Endothelial cell of umbilical vein (primary cell): ENCODE results near the gene CHST11. TPM values are rescaled to one million over a fixed set of nuclear protein-coding genes. Genes with fewer than 3 reads are reported as not detected.

Experiments used
- BruUV-seq: library from RNA; stranded (reverse); fragments of 400-500 nt; replicated peaks from 2 replicates; lab custom pipeline; 2021; lab: Mats Ljungman, UMichigan
- CTCF ChIA-PET: fragments of 300-600, 350-600 bp; sonication (Branson Sonifier 250); formaldehyde crosslinking; loops from one replicate; lab custom pipeline; 2021; ENCODE audit warnings: antibody characterized with exemption, inconsistent platforms; lab: Charles Lee
- POLR2A ChIA-PET: fragments of 300-600, 350-600 bp; sonication (Branson Sonifier 250); formaldehyde crosslinking; loops from one replicate; lab custom pipeline; 2021; ENCODE audit warnings: antibody characterized with exemption, inconsistent platforms; lab: Charles Lee
- DNase-seq: peaks from one replicate; pipeline ENCODE4 v3.0.0-alpha.2; 2011; ENCODE audit warnings: low read depth, low spot score
- FAIRE-seq: peaks from 2 replicates; lab custom pipeline; 2011; peaks lifted over from hg19 to GRCh38; lab: Jason Lieb, UNC
- H2AFZ ChIP-seq: 2 replicates; pipeline ENCODE4 v1.6.0; 2012; ENCODE audit warnings: low read depth, low read length, control low read depth, inconsistent platforms
- H3K27ac ChIP-seq: 2 replicates; pipeline ENCODE4 v1.5.1; 2011; ENCODE audit warnings: low read depth, mild to moderate bottlenecking, control low read depth, low read length, moderate library complexity; ENCODE audit not compliant: insufficient read depth
- H3K27me3 ChIP-seq, 2 experiments: 2 replicates each; pipeline versions ENCODE4 v1.6.0 to v1.6.1; 2011; ENCODE audit warnings: low read length in 2 of 2, mixed read lengths in 1 of 2; ENCODE audit not compliant: control insufficient read depth in 2 of 2, insufficient read depth in 2 of 2
- H3K36me3 ChIP-seq, 2 experiments: 2 replicates in 1 of 2; 3 replicates in 1 of 2; pipeline ENCODE4 v1.5.1; 2011; ENCODE audit warnings: low read length in 2 of 2, mild to moderate bottlenecking in 1 of 2, moderate library complexity in 1 of 2; ENCODE audit not compliant: control insufficient read depth in 2 of 2, insufficient read depth in 2 of 2; ENCODE audit errors: extremely low read depth in 1 of 2
- H3K4me1 ChIP-seq: 3 replicates; pipeline ENCODE4 v1.5.1; 2011; ENCODE audit warnings: mild to moderate bottlenecking, low read length; ENCODE audit not compliant: control insufficient read depth, insufficient read depth; ENCODE audit errors: extremely low read depth
- H3K4me2 ChIP-seq: 2 replicates; pipeline ENCODE4 v1.6.1; 2011; ENCODE audit warnings: low read length, control low read depth, mixed read lengths; ENCODE audit not compliant: insufficient read depth
- H3K4me3 ChIP-seq, 3 experiments: fragments of 200-600 bp in 1 of 3; sonication (generic), shearing (Covaris generic) in 1 of 3; replicated peaks in 1 of 3; 2 replicates each; pipeline ENCODE4 v1.5.1; 2011 to 2016; ENCODE audit warnings: control low read depth in 3 of 3, low read length in 3 of 3, mild to moderate bottlenecking in 2 of 3, inconsistent platforms in 1 of 3, low read depth in 1 of 3, moderate library complexity in 1 of 3; ENCODE audit not compliant: insufficient read depth in 1 of 3
- H3K79me2 ChIP-seq: 2 replicates; pipeline ENCODE4 v1.6.0; 2012; ENCODE audit warnings: low read length, inconsistent platforms; ENCODE audit not compliant: control insufficient read depth, insufficient read depth
- H3K9ac ChIP-seq: replicated peaks from 2 replicates; pipeline ENCODE3; 2011; ENCODE audit warnings: low read length, control low read depth; ENCODE audit not compliant: insufficient read depth; ENCODE audit errors: extremely low read depth
- H3K9me1 ChIP-seq: replicated peaks from 3 replicates; pipeline ENCODE4 v1.6.0; 2011; ENCODE audit warnings: mild to moderate bottlenecking, low read length; ENCODE audit not compliant: control insufficient read depth, insufficient read depth; ENCODE audit errors: extremely low read depth
- H3K9me3 ChIP-seq: replicated peaks from 2 replicates; pipeline ENCODE4 v1.5.1; 2012; ENCODE audit warnings: low read length, inconsistent platforms; ENCODE audit not compliant: control insufficient read depth, insufficient read depth
- H4K20me1 ChIP-seq: replicated peaks from 2 replicates; pipeline ENCODE3; 2011; ENCODE audit warnings: mild to moderate bottlenecking, low read length; ENCODE audit not compliant: control insufficient read depth, insufficient read depth; ENCODE audit errors: extremely low read depth
- CTCF ChIP-seq, 2 donors: IDR thresholded peaks; 1 replicate in 1 of 2; 2 replicates in 1 of 2; pipeline ENCODE4 v1.5.1; 2011; ENCODE audit warnings: low read length in 2 of 2, mild to moderate bottlenecking in 2 of 2, moderate library complexity in 2 of 2, control low read depth in 1 of 2, inconsistent platforms in 1 of 2, low read depth in 1 of 2; ENCODE audit not compliant: insufficient read depth in 1 of 2; ENCODE audit errors: extremely low read depth in 1 of 2
- EZH2 ChIP-seq: IDR thresholded peaks from 2 replicates; pipeline ENCODE4 v1.6.1; 2012; ENCODE audit warnings: borderline replicate concordance, low read depth, mild to moderate bottlenecking, moderate library complexity, low read length, inconsistent platforms; ENCODE audit not compliant: severe bottlenecking
- FOS ChIP-seq: IDR thresholded peaks from 2 replicates; pipeline ENCODE4 v1.6.1; 2011; ENCODE audit warnings: mild to moderate bottlenecking, low read length, moderate library complexity, borderline replicate concordance; ENCODE audit not compliant: insufficient read depth
- GATA2 ChIP-seq: IDR thresholded peaks from 2 replicates; pipeline ENCODE4 v1.7.0; 2011; ENCODE audit warnings: low read depth, mild to moderate bottlenecking, moderate library complexity, mixed read lengths, low read length; ENCODE audit not compliant: insufficient read length, insufficient read depth
- JUN ChIP-seq: IDR thresholded peaks from 2 replicates; pipeline ENCODE4 v1.6.1; 2011; ENCODE audit warnings: borderline replicate concordance, low read depth; ENCODE audit not compliant: insufficient read length, insufficient read depth
- MYC ChIP-seq: IDR thresholded peaks from one replicate; pipeline ENCODE4 v1.6.1; 2011; ENCODE audit warnings: mild to moderate bottlenecking, low read depth, low read length
- POLR2A ChIP-seq: IDR thresholded peaks from 2 replicates; pipeline ENCODE4 v1.6.1; 2012; ENCODE audit warnings: low read depth, mild to moderate bottlenecking, control low read depth, low read length
- POLR2AphosphoS5 ChIP-seq: IDR thresholded peaks from 2 replicates; pipeline ENCODE4 v1.6.1; 2012; ENCODE audit warnings: low read depth, mild to moderate bottlenecking, control low read depth, low read length, moderate library complexity; ENCODE audit not compliant: insufficient read depth
- dilution Hi-C: fragments of 300-500 bp; cut with MboI; formaldehyde crosslinking; loops from one replicate; pipeline ENCODE4 v1.15.0; 2019; ENCODE audit warnings: low sequenced_read_pairs; ENCODE audit not compliant: extremely low pct_ligation_motif_present
- intact Hi-C: fragments of 100-400 bp; cut with micrococcal nuclease; formaldehyde crosslinking; loops from one replicate; pipeline ENCODE4 v1.10.0; 2022
- polyA plus RNA-seq, 4 experiments: library from polyadenylated mRNA; depleted of rRNA in 3 of 4; stranded (reverse) in 3 of 4; unstranded in 1 of 4; fragments of >200 nt; gene quantifications; 2 replicates each; pipeline versions ENCODE4 v1.2.1 to v1.2.3, GENCODE V29; 2011 to 2012; ENCODE audit warnings: missing spikeins in 1 of 4
- total RNA-seq: library from RNA; stranded (reverse); gene quantifications from 2 replicates; pipeline ENCODE4 v1.2.3, GENCODE V29; 2021
- TF ChIP-seq, protein P1 (sequence below): IDR thresholded peaks from 2 replicates; pipeline ENCODE4 v1.6.1; 2011; ENCODE audit not compliant: insufficient read depth, insufficient read length

CHST11 gene
- total and polyA plus RNA-seq, 2 donors (not counting 3 experiments of a cell fraction or from before 2014, with no cell fraction given), result 19.7 to 20.9 TPM

GRCh38 chr12:104410326-104410725, 46.4 kb upstream of the CHST11 start:
- FAIRE-seq (no peak), DNase-seq (no peak)
- Histone ChIP-seq H3K36me3 (no peaks in the 10 kb centered on the region), H3K79me2 (no peaks in the 10 kb centered on the region), H3K9me1 (no peaks in the 10 kb centered on the region), H3K9me3 (no peaks in the 10 kb centered on the region), H3K4me2 (no peak overlapping the region), H3K4me1 (peaks cover 28% of the 10 kb centered on the region), H4K20me1 (no peaks in the 10 kb centered on the region), H3K27me3 (no peaks in the 10 kb centered on the region), H3K9ac (no peak overlapping the region), H2AFZ (no peak overlapping the region), H3K27ac (no peak overlapping the region), H3K4me3 (no peak overlapping the region)
- intact Hi-C loops, result no loop called here
- TF ChIP-seq JUN, result no peak
- TF ChIP-seq GATA2, result no peak
- TF ChIP-seq, protein P1, sequence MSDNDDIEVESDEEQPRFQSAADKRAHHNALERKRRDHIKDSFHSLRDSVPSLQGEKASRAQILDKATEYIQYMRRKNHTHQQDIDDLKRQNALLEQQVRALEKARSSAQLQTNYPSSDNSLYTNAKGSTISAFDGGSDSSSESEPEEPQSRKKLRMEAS, result no peak
- TF ChIP-seq CTCF (IDR thresholded peaks at IDR 0.05; ENCODE audit: extremely low read depth in 1 of 2, insufficient read depth in 1 of 2, low read depth in 1 of 2, low read length in 2 of 2), result no peak
- no peak for TF ChIP-seq POLR2AphosphoS5
- TF ChIP-seq POLR2A, result no peak
- no peak for TF ChIP-seq EZH2
- TF ChIP-seq MYC, result no peak
- no peak for TF ChIP-seq FOS
- POLR2A ChIA-PET, result no interaction called here
- dilution Hi-C loops, result no loop called here
- BruUV-seq, result no TSS peak
- CTCF ChIA-PET, result no interaction called here
